TTC549 (cell line): ENCODE data around the gene RFTN1.

Experiments used
- FAIRE-seq: peaks from 2 replicates; lab custom pipeline; 2012; peaks lifted over from hg19 to GRCh38; lab: Jason Lieb, UNC

RFTN1 gene

DNA sequence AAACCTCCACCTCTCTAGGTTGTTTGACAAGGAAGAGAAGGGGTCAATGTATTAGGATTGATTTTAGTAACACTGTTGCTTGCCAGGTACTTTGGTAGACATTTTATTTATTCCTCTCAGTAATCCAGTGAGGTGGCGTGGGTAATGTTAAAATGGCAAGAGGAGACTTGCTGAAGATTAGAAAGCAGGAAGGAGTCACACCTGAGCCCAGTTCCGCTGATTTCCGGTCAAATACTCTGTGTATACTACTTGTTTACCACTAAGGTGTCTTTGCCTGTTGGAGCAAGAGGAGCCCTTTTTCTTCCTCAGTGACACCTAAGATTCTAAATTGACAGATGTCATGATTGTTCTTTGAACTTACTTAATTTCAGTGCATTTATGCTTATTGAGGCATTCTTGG is 246.8 kb downstream of the RFTN1 start:
- FAIRE-seq: no peak
